Peyer's patch (tissue), 4 donors: ENCODE measurements around the gene MCUR1.

Experiments used
- POLR2A ChIP-seq, 2 donors: fragments of 450-650 bp; IDR thresholded peaks; one replicate each; pipeline ENCODE4 v1.5.1; 2017; ENCODE audit warnings: antibody characterized with exemption in 2 of 2, mild to moderate bottlenecking in 2 of 2, moderate library complexity in 2 of 2
- TF ChIP-seq, protein P1 (sequence below), 6 experiments: fragments of 450-650 bp in 4 of 6; fragments of 200-600 bp in 2 of 6; sonication (generic) in 1 of 6; IDR thresholded peaks; one replicate each; pipeline ENCODE4 v1.5.1; 2017 to 2019; ENCODE audit warnings: antibody characterized with exemption in 6 of 6, mild to moderate bottlenecking in 3 of 6, moderate library complexity in 1 of 6

DNA sequence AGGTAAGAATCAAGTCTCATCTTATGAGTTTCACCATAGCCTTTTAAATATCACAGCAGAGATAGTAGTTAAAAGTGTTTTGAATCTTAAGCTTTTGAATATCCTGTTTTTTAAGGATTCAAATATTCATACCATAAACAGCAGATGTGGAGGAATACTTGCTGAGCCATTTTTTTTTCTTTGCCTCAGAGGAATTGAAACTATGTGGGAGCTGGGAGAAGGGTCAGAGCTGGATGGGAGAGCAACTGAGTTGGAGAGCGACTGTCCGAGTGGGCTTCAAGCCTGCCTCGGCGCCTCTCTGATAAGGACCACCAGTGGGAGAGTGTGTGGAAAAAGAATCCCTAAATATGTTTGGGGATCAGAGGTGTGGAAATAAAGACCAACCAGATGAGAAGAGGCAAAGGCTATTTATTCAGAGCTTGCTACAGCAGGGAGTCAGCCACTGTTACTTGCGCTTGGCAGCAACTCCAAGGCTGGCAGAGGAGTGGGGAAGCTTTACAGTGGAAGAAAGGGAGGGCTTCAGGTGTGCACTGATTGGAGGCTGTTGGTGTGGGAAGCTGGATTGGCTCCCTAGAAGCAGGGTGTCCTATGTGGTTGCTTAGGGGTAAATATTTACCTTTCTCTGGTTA is 34.3 kb upstream of the MCUR1 start:
- TF ChIP-seq, protein P1, sequence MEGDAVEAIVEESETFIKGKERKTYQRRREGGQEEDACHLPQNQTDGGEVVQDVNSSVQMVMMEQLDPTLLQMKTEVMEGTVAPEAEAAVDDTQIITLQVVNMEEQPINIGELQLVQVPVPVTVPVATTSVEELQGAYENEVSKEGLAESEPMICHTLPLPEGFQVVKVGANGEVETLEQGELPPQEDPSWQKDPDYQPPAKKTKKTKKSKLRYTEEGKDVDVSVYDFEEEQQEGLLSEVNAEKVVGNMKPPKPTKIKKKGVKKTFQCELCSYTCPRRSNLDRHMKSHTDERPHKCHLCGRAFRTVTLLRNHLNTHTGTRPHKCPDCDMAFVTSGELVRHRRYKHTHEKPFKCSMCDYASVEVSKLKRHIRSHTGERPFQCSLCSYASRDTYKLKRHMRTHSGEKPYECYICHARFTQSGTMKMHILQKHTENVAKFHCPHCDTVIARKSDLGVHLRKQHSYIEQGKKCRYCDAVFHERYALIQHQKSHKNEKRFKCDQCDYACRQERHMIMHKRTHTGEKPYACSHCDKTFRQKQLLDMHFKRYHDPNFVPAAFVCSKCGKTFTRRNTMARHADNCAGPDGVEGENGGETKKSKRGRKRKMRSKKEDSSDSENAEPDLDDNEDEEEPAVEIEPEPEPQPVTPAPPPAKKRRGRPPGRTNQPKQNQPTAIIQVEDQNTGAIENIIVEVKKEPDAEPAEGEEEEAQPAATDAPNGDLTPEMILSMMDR (IDR thresholded peaks at IDR 0.05): no peak
- no peak for TF ChIP-seq POLR2A (IDR thresholded peaks at IDR 0.05)
